ENCODE data around the gene GPC6. TPM values are rescaled to one million over a fixed set of nuclear protein-coding genes. Genes with fewer than 3 reads are reported as not detected.

Gene GPC6
- total RNA-seq, 1 experiment from 2014 or later = 0.22 TPM

DNA sequence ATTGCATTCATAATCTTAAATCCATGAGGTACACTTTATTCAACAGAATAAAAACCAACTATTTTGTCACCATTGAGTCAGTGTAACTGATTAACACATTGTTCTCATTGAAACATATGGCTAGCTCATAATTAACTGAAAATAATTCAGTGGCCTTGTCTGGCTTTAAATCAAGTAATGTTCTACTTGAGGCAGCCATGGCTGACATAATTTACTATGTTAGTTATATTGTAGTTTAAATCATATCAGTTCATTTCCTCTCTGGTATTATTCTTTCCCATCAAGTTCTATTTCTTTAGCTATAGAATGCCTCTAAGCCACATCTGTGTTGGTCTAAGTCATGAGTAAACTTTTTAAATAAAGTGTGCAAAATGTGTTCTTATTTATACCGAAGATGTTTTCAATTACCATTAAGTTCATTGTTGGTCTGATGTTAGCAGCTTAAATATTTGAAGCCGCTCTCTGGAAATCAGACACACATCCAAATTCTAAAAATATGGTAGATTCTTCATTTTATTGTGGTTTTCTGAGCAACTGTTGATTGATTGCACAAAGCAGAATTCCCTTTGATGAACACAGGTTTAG, 393.7 kb downstream of the GPC6 start:
- ChIA-PET RAD21 (ENCODE audit: low non-redundant PET in 1 of 2, low total read pairs in 2 of 2, uncharacterized antibody in 2 of 2, unreplicated experiment in 2 of 2) (no interaction called here), POLR2A (no interaction called here), CTCF (no interaction called here)
- H3K27me3 ChIP-seq (ENCODE audit: insufficient read depth, low read length) = no peaks in the 10 kb centered on the region
- H3K9ac ChIP-seq (ENCODE audit: low read length) = no peak overlapping the region
- H3K79me2 ChIP-seq (ENCODE audit: insufficient read depth, low read length) = no peaks in the 10 kb centered on the region
- no peak for DNase-seq (ENCODE audit: low read depth, low spot score)
- TF ChIP-seq POLR2A (IDR thresholded peaks at IDR 0.05; ENCODE audit: borderline replicate concordance, extremely low read depth, insufficient read depth, insufficient read length) (no peak), TCF7L2 (IDR thresholded peaks at IDR 0.05; ENCODE audit: borderline replicate concordance, extremely low read depth, insufficient read depth, insufficient read length) (no peak), SP1 (IDR thresholded peaks at IDR 0.05; ENCODE audit: low read depth) (no peak), JUND (IDR thresholded peaks at IDR 0.05) (no peak), ZBTB33 (IDR thresholded peaks at IDR 0.05; ENCODE audit: extremely low read depth, insufficient replicate concordance, low read length) (no peak), SRF (IDR thresholded peaks at IDR 0.05; ENCODE audit: low read depth) (no peak), FOSL1 (IDR thresholded peaks at IDR 0.05; ENCODE audit: low read depth) (no peak), SIN3A (IDR thresholded peaks at IDR 0.05; ENCODE audit: low read depth) (no peak), POLR2AphosphoS5 (IDR thresholded peaks at IDR 0.05; ENCODE audit: low read depth, low read length) (no peak), RAD21 (IDR thresholded peaks at IDR 0.05; ENCODE audit: low read depth) (no peak), ATF3 (IDR thresholded peaks at IDR 0.05) (no peak), EZH2phosphoT487 (IDR thresholded peaks at IDR 0.05; ENCODE audit: borderline replicate concordance) (no peak), EZH2 (IDR thresholded peaks at IDR 0.05) (no peak), MAX (IDR thresholded peaks at IDR 0.05) (no peak), CBX3 (IDR thresholded peaks at IDR 0.05; ENCODE audit: low read depth) (no peak), ZFX (IDR thresholded peaks at IDR 0.05) (no peak), EGR1 (IDR thresholded peaks at IDR 0.05; ENCODE audit: low read depth) (no peak)
- no peak overlapping the region for H3K4me3 ChIP-seq (replicated peaks in 1 of 2; ENCODE audit: low read depth in 1 of 2, low read length in 2 of 2)
- intact Hi-C loops (cut with micrococcal nuclease) = no loop called here
- no TSS peak for BruUV-seq (replicated peaks)
- H3K27ac ChIP-seq (ENCODE audit: low read depth, low read length) = no peak overlapping the region
- H2AFZ ChIP-seq (ENCODE audit: low read depth, low read length, poor library complexity, severe bottlenecking) = no peak overlapping the region
- H3K36me3 ChIP-seq (ENCODE audit: control insufficient read depth in 1 of 2, insufficient read depth in 2 of 2, low read length in 2 of 2) = no peaks in the 10 kb centered on the region
- no peaks in the 10 kb centered on the region for H3K9me2 ChIP-seq (ENCODE audit: insufficient read depth)
- no peaks in the 10 kb centered on the region for H4K20me1 ChIP-seq (ENCODE audit: insufficient read depth)
- H3K9me3 ChIP-seq (ENCODE audit: control insufficient read depth in 1 of 2, insufficient read depth in 1 of 2, low read depth in 1 of 2, low read length in 2 of 2) = peaks cover 0 to 22% of the 10 kb centered on the region in 2 experiments; a peak in 3 of 4 replicates
- ATAC-seq = no peak
- no peak overlapping the region for H3K4me2 ChIP-seq (ENCODE audit: low read length)
- H3K4me1 ChIP-seq (ENCODE audit: control insufficient read depth in 1 of 2, insufficient read depth in 2 of 2, low read length in 2 of 2) = no peaks in the 10 kb centered on the region
